SK-N-SH treated with all-trans-retinoic acid at 6 μM for 48 hours (cell line): ENCODE measurements around the gene RPL41.

Experiments used
- ATAC-seq: fragments of 200-7000 bp; cut with Tn5 transposase; 3 replicates; pipeline ENCODE4 v1.9.1; 2020; ENCODE audit warnings: mild to moderate bottlenecking, moderate library complexity
- ARNTL ChIP-seq: fragments of 450-650 bp; formaldehyde crosslinking; IDR thresholded peaks from 2 replicates; pipeline ENCODE4 v1.5.0; 2020; ENCODE audit warnings: low read depth, mild to moderate bottlenecking, moderate library complexity, borderline replicate concordance
- BACH2 ChIP-seq: fragments of 250-450 bp; sonication (Bioruptor Pico); IDR thresholded peaks from 2 replicates; pipeline ENCODE4 v1.9.0; 2021; ENCODE audit warnings: mild to moderate bottlenecking, borderline replicate concordance
- GLIS3 ChIP-seq: fragments of 250-450 bp; sonication (Bioruptor Pico); IDR thresholded peaks from 2 replicates; pipeline ENCODE4 v1.5.0; 2020; ENCODE audit warnings: mild to moderate bottlenecking, moderate library complexity
- ISL1 ChIP-seq: fragments of 250-450 bp; sonication (Bioruptor Pico); IDR thresholded peaks from 2 replicates; pipeline ENCODE4 v2.1.2; 2022; ENCODE audit warnings: mild to moderate bottlenecking, moderate library complexity
- OSR1 ChIP-seq: fragments of 250-450 bp; sonication (Bioruptor Pico); IDR thresholded peaks from 2 replicates; pipeline ENCODE4 v1.8.0; 2022; ENCODE audit warnings: moderate library complexity, mild to moderate bottlenecking, inconsistent platforms
- PPARA ChIP-seq: fragments of 250-450 bp; sonication (Bioruptor Pico); IDR thresholded peaks from 2 replicates; pipeline ENCODE4 v1.5.0; 2020; ENCODE audit warnings: mild to moderate bottlenecking, borderline replicate concordance
- RARB ChIP-seq: fragments of 250-450 bp; sonication (Bioruptor Pico); IDR thresholded peaks from 2 replicates; pipeline ENCODE4 v1.8.0; 2021; ENCODE audit warnings: mild to moderate bottlenecking, moderate library complexity
- SNAI2 ChIP-seq: fragments of 250-450 bp; sonication (Bioruptor Pico); IDR thresholded peaks from 2 replicates; pipeline ENCODE4 v1.5.0; 2020; ENCODE audit warnings: mild to moderate bottlenecking, moderate library complexity
- TCF4 ChIP-seq: fragments of 250-450 bp; sonication (Bioruptor Pico); IDR thresholded peaks from 2 replicates; pipeline ENCODE4 v1.8.0; 2021; ENCODE audit warnings: mild to moderate bottlenecking, moderate library complexity, borderline replicate concordance
- ZFP3 ChIP-seq: fragments of 250-450 bp; sonication (Bioruptor Pico); IDR thresholded peaks from 2 replicates; pipeline ENCODE4 v1.5.0; 2020; ENCODE audit warnings: mild to moderate bottlenecking, moderate library complexity
- ZFP30 ChIP-seq: fragments of 450-650 bp; formaldehyde crosslinking; IDR thresholded peaks from 2 replicates; pipeline ENCODE4 v1.5.0; 2022; ENCODE audit warnings: mild to moderate bottlenecking, moderate library complexity
- ZNF70 ChIP-seq: fragments of 450-650 bp; formaldehyde crosslinking; IDR thresholded peaks from 2 replicates; pipeline ENCODE4 v1.5.0; 2020; ENCODE audit warnings: mild to moderate bottlenecking, moderate library complexity
- ZNF8 ChIP-seq: fragments of 450-650 bp; formaldehyde crosslinking; IDR thresholded peaks from 2 replicates; pipeline ENCODE4 v1.5.0; 2020; ENCODE audit warnings: mild to moderate bottlenecking, moderate library complexity
- TF ChIP-seq, protein P1 (sequence below): fragments of 250-450 bp; sonication (Bioruptor Pico); IDR thresholded peaks from 2 replicates; pipeline ENCODE4 v1.5.1; 2021; ENCODE audit warnings: mild to moderate bottlenecking, moderate library complexity
- TF ChIP-seq, protein P2 (sequence below): fragments of 250-450 bp; sonication (Bioruptor Pico); IDR thresholded peaks from 2 replicates; pipeline ENCODE4 v1.5.0; 2020; ENCODE audit warnings: mild to moderate bottlenecking, moderate library complexity
- TF ChIP-seq, protein P3 (sequence below): fragments of 250-450 bp; sonication (Bioruptor Pico); IDR thresholded peaks from 2 replicates; pipeline ENCODE4 v1.8.0; 2020; ENCODE audit warnings: mild to moderate bottlenecking, moderate library complexity, borderline replicate concordance
- TF ChIP-seq, protein P4 (sequence below): fragments of 250-450 bp; sonication (Bioruptor Pico); IDR thresholded peaks from 2 replicates; pipeline ENCODE4 v1.5.1; 2020; ENCODE audit warnings: low read depth, mild to moderate bottlenecking, moderate library complexity
- TF ChIP-seq, protein P5 (sequence below): fragments of 250-450 bp; sonication (Bioruptor Pico); IDR thresholded peaks from 2 replicates; pipeline ENCODE4 v1.8.0; 2021; ENCODE audit warnings: low read depth, mild to moderate bottlenecking, moderate library complexity, borderline replicate concordance

The RPL41 gene

DNA sequence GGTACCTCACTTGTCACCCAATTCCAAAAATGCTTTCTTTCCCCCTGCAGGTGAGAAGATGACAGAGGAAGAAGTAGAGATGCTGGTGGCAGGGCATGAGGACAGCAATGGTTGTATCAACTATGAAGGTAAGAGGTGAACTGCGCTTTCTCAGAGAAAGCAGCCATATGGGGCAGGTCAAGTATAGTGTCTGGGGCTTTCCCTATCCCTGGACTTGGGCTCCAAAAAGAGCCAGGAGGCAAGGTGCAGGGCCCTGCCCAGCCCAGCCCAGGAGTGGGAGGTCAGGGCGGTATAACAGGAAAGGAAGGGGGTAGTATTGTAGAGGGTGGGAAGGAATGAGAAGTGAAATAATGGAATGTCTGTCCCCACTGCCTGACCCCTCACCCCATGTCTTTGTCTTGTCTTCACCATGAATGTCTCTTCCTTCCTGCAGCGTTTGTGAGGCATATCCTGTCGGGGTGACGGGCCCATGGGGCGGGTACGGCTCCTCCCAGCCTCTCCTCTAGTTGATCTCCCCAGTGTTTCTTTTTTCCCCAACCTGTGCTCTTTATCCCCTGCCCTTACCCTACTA is 43.8 kb downstream of the RPL41 start:
- TF ChIP-seq RARB (CRISPR knock-in tag) (0 out of 2 replicates have a peak, but pooled peaks have one; percentile 18), ZFP3 (CRISPR knock-in tag) (no peak)
- no peak for ATAC-seq

DNA sequence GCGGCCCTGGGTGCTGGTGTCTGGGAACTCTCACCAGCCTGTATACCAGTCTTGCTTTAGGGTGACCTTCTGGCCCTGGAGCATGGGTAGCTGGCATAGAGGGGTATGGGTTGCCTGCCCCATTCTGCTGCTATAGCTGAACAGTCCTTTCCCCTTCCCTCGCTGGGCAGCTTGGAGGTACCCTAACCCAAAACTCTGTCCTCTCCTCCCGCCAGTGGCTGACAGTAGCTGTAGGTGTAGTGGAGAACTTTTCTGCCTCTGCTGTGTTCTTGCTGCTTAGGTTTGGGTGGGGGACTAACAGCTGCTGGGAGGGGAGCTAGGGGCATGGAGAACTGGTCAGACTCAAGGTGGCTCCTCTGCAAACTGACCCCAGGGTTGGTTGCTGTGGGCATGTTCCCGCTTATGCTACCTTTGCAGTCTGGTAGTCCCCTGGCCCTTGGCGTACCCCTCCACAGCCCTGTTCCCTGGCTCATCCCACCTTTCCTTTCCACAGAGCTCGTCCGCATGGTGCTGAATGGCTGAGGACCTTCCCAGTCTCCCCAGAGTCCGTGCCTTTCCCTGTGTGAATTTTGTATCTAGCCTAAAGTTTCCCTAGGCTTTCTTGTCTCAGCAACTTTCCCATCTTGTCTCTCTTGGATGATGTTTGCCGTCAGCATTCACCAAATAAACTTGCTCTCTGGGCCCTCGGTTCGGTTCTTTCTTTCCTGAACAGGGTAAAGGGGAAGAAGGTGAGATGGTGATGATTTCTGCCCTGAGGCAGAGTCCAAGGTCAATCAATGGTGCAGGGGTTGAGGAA is 44.7 kb downstream of the RPL41 start:
- TF ChIP-seq, protein P1, sequence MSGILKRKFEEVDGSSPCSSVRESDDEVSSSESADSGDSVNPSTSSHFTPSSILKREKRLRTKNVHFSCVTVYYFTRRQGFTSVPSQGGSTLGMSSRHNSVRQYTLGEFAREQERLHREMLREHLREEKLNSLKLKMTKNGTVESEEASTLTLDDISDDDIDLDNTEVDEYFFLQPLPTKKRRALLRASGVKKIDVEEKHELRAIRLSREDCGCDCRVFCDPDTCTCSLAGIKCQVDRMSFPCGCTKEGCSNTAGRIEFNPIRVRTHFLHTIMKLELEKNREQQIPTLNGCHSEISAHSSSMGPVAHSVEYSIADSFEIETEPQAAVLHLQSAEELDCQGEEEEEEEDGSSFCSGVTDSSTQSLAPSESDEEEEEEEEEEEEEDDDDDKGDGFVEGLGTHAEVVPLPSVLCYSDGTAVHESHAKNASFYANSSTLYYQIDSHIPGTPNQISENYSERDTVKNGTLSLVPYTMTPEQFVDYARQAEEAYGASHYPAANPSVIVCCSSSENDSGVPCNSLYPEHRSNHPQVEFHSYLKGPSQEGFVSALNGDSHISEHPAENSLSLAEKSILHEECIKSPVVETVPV = no peak
- TF ChIP-seq ISL1 (CRISPR knock-in tag) (no peak), ZNF70 (CRISPR knock-in tag) (no peak), BACH2 (CRISPR knock-in tag) (no peak), ZNF8 (CRISPR knock-in tag) (no peak), RARB (CRISPR knock-in tag) (no peak), OSR1 (CRISPR knock-in tag) (no peak), SNAI2 (CRISPR knock-in tag) (no peak), ZFP30 (CRISPR knock-in tag) (no peak), ZFP3 (CRISPR knock-in tag) (no peak), ARNTL (no peak), PPARA (no peak)
- TF ChIP-seq, protein P2, sequence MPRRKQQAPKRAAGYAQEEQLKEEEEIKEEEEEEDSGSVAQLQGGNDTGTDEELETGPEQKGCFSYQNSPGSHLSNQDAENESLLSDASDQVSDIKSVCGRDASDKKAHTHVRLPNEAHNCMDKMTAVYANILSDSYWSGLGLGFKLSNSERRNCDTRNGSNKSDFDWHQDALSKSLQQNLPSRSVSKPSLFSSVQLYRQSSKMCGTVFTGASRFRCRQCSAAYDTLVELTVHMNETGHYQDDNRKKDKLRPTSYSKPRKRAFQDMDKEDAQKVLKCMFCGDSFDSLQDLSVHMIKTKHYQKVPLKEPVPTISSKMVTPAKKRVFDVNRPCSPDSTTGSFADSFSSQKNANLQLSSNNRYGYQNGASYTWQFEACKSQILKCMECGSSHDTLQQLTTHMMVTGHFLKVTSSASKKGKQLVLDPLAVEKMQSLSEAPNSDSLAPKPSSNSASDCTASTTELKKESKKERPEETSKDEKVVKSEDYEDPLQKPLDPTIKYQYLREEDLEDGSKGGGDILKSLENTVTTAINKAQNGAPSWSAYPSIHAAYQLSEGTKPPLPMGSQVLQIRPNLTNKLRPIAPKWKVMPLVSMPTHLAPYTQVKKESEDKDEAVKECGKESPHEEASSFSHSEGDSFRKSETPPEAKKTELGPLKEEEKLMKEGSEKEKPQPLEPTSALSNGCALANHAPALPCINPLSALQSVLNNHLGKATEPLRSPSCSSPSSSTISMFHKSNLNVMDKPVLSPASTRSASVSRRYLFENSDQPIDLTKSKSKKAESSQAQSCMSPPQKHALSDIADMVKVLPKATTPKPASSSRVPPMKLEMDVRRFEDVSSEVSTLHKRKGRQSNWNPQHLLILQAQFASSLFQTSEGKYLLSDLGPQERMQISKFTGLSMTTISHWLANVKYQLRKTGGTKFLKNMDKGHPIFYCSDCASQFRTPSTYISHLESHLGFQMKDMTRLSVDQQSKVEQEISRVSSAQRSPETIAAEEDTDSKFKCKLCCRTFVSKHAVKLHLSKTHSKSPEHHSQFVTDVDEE (CRISPR knock-in tag) = no peak
- TF ChIP-seq, protein P3, sequence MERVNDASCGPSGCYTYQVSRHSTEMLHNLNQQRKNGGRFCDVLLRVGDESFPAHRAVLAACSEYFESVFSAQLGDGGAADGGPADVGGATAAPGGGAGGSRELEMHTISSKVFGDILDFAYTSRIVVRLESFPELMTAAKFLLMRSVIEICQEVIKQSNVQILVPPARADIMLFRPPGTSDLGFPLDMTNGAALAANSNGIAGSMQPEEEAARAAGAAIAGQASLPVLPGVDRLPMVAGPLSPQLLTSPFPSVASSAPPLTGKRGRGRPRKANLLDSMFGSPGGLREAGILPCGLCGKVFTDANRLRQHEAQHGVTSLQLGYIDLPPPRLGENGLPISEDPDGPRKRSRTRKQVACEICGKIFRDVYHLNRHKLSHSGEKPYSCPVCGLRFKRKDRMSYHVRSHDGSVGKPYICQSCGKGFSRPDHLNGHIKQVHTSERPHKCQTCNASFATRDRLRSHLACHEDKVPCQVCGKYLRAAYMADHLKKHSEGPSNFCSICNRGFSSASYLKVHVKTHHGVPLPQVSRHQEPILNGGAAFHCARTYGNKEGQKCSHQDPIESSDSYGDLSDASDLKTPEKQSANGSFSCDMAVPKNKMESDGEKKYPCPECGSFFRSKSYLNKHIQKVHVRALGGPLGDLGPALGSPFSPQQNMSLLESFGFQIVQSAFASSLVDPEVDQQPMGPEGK = no peak
- TF ChIP-seq, all 23 proteins: peak for 0
- no peak for ATAC-seq

DNA sequence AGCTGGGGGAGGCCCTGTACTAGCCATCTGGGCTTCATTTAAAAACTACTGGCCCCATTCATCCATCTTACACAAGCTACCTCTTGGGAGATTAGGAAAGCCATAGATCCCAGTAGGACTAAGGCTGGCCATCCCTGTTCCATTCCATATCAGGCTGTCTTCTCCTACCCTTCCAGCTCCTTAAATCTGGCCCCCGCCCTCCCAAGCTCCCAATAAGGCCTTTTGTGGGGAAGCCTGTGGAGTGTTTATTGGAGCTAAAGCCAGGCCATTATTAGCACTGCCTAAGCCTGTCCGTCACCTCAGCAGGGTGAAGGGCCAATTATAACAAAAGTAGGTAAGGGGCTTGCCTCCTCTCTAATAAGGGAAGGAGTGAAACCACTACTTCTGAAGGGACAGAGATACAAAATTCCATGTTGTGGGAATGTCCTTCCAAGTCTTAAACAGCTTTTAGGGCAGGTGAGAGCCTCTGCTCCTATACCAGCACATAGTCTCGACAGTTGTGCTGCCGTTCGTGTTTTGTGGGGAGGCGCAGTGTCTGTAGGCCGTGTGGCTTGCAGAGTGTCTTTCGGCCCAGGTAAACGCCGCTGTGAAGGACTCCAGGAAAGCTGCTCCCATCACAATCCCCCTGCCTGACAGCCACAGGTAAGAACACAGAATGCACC is 45.4 kb downstream of the RPL41 start:
- TF ChIP-seq OSR1 (CRISPR knock-in tag) = no peak
- TF ChIP-seq ZFP30 (CRISPR knock-in tag) = no peak
- TF ChIP-seq, protein P4, sequence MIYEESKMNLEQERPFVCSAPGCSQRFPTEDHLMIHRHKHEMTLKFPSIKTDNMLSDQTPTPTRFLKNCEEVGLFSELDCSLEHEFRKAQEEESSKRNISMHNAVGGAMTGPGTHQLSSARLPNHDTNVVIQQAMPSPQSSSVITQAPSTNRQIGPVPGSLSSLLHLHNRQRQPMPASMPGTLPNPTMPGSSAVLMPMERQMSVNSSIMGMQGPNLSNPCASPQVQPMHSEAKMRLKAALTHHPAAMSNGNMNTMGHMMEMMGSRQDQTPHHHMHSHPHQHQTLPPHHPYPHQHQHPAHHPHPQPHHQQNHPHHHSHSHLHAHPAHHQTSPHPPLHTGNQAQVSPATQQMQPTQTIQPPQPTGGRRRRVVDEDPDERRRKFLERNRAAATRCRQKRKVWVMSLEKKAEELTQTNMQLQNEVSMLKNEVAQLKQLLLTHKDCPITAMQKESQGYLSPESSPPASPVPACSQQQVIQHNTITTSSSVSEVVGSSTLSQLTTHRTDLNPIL = no peak
- TF ChIP-seq BACH2 (CRISPR knock-in tag) = no peak
- TF ChIP-seq, protein P2 (CRISPR knock-in tag) = no peak
- TF ChIP-seq TCF4 (CRISPR knock-in tag) = no peak
- TF ChIP-seq, protein P5, sequence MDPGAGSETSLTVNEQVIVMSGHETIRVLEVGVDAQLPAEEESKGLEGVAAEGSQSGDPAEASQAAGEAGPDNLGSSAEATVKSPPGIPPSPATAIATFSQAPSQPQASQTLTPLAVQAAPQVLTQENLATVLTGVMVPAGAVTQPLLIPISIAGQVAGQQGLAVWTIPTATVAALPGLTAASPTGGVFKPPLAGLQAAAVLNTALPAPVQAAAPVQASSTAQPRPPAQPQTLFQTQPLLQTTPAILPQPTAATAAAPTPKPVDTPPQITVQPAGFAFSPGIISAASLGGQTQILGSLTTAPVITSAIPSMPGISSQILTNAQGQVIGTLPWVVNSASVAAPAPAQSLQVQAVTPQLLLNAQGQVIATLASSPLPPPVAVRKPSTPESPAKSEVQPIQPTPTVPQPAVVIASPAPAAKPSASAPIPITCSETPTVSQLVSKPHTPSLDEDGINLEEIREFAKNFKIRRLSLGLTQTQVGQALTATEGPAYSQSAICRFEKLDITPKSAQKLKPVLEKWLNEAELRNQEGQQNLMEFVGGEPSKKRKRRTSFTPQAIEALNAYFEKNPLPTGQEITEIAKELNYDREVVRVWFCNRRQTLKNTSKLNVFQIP (CRISPR knock-in tag) = no peak
- no peak for TF ChIP-seq ARNTL
- TF ChIP-seq ZNF70 (CRISPR knock-in tag) = no peak
- no peak for TF ChIP-seq GLIS3
- TF ChIP-seq, protein P1 = no peak
- TF ChIP-seq ISL1 (CRISPR knock-in tag) = no peak
- TF ChIP-seq RARB (CRISPR knock-in tag) = no peak
- TF ChIP-seq SNAI2 (CRISPR knock-in tag) = no peak
- TF ChIP-seq ZFP3 (CRISPR knock-in tag) = no peak
- no peak for ATAC-seq
